Astrocyte of the cerebellum (primary cell): ENCODE data around the gene ABCC1.

ENCODE experiments used
- DNase-seq: peaks from one replicate; pipeline ENCODE4 v3.0.0-alpha.2; 2011; ENCODE audit warnings: low read depth
- H3K4me3 ChIP-seq: 2 replicates; pipeline ENCODE4 v1.5.1; 2011; ENCODE audit warnings: mild to moderate bottlenecking, low read depth, low read length, moderate library complexity
- in situ Hi-C: cut with HindIII; loops from 2 replicates; pipeline ENCODE4 v1.10.0; 2017; ENCODE audit warnings: low sequenced_read_pairs
- TF ChIP-seq, protein P1 (sequence below): IDR thresholded peaks from 2 replicates; pipeline ENCODE4 v1.5.1; 2012; ENCODE audit warnings: low read length, low read depth, moderate library complexity, mild to moderate bottlenecking; ENCODE audit errors: missing control alignments

ABCC1 gene

DNA sequence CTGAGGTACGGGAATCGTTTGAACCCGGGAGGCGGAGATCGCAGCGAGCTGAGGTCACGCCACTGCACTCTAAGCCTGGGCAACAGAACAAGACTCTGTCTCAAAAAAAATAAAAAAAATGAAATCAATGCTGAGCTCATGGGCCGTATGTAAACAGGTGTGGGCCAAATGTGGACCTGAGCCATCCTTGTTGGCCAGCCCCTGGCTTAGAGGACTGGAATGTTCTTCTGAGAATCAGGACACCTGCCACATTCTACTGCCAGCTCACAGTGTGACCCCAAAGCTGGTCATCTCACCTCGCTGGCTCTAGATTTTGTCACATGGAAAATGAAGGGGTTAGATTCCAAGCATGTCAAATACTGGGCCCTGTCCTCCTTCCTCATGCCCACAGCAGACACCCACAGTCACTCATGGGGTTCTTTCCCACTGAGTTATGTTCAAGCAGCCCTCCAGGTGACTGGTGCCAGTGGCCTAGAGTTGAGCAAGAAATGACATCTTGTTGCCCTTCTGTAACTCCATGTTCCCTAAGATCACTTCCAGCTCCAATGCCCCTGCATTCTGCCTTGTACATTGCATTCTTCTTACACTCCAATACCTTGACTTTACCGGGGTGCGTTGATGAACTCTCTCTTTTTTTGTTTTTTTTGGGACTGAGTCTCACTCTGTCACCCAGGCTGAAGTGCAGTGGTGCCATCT lies 110.6 kb downstream of the ABCC1 start:
- H3K4me3 ChIP-seq: no peak overlapping the region
- TF ChIP-seq, protein P1, sequence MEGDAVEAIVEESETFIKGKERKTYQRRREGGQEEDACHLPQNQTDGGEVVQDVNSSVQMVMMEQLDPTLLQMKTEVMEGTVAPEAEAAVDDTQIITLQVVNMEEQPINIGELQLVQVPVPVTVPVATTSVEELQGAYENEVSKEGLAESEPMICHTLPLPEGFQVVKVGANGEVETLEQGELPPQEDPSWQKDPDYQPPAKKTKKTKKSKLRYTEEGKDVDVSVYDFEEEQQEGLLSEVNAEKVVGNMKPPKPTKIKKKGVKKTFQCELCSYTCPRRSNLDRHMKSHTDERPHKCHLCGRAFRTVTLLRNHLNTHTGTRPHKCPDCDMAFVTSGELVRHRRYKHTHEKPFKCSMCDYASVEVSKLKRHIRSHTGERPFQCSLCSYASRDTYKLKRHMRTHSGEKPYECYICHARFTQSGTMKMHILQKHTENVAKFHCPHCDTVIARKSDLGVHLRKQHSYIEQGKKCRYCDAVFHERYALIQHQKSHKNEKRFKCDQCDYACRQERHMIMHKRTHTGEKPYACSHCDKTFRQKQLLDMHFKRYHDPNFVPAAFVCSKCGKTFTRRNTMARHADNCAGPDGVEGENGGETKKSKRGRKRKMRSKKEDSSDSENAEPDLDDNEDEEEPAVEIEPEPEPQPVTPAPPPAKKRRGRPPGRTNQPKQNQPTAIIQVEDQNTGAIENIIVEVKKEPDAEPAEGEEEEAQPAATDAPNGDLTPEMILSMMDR: no peak
- no peak for DNase-seq
- in situ Hi-C loops: no loop called here

DNA sequence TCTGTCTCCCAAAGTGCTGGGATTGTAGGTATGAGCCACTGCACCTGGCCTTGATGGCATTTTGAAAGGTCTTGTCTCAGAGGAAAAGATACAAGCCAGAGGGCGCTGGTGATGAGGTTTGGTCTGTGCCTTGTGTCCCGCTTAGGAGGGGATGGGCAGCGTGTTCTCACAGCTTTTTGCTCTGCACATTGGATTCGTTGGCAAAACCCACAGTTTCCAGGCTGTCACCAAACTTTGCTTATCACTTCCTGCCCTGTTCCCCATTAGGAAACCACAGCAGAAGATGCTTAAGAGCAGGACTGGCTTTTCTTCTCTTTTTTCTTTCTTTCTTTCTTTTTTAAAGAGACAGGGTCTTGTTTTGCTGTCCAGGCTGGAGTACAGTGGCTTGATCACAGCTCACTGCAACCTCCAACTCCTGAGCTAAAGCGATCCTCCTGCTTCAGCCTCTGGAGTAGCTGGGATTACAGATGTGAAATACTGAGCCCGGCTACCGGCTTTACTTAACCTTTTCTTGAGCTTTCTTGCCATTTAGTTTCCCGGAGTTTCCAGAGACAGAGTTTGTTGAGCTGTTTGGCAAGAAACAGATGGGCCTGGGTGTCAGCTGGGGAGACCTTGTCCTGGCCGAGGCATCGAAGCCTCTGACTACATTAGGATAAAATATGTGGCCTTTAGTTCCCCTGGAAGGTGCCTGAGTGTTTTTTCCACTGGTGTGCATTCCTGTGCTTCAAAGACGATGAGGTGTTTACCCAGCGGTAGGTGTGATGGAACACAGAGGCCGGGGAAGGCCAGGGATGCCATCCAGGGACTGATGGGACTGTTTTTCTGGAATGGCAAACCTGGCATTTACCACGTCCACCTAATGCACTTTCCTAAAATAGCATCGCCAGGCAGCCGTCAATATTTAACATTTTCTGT lies 112.9 kb downstream of the ABCC1 start:
- in situ Hi-C loops: no loop called here
- TF ChIP-seq, protein P1: no peak
- no peak for DNase-seq
- no peak overlapping the region for H3K4me3 ChIP-seq

DNA sequence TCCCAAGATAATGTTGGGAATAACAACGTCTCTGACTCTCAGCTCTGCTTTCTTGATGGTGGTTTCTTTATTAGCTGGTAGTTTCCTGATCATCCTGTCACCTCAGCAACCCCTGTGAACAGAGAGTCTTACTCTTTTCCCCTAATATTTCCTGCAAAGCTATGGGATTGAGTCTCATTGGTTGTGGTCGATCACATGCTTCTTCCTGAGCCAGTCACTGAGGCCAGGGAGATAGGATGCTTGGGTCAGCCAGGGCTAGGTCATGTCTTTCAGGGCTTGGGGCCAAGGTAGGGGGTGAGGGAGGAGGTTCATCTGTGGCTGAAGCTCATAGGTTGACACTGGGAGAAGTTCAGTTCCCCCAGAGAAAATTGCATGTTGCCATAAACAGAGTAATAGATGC lies 114.3 kb downstream of the ABCC1 start:
- H3K4me3 ChIP-seq: no peak overlapping the region
- TF ChIP-seq, protein P1: no peak
- in situ Hi-C loops: no loop called here
- DNase-seq: no peak

DNA sequence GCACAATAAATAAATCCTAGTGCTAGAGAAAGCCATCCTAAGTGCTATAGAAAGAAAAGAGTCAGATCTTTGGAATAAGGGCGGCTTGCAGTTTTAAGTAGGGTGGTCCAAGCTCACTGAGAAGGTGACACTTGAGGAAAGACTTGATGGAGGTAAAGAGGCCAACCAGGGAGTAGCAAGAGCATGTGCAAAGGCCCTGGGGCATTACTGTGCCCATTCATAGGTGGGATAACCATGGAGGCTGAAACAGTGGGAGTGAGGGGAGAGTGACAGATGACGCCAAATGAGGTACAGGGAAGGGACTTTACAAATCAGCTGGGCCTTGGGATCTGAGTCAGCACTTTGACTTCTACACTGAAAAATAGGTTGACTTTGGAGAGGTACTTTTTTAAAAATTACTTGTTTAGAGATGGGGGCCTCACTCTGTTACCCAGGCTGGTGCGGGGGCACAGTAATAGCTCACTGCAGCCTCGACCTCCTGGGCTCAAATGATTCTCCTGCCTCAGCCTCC lies 115.5 kb downstream of the ABCC1 start:
- in situ Hi-C loops: no loop called here

DNA sequence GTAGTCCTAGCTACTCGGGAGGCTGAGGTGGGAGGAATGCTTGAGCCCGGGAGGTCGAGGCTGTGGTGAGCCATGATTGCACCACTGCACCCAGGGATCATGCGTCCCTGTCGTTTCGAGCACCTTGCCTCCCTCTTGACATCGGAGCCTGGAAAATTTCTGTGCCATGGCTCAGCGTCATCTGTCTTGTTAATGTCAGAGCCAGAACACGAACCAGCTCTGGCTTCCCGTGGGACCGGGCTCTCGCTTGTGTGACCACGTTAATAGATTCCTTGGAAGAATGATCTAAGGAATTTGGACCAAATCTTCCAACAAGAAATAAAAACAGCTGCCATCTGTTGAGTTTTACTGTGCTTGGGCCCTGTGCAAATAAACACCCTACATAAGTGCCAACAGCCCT lies 117.7 kb downstream of the ABCC1 start:
- H3K4me3 ChIP-seq: no peak overlapping the region
- in situ Hi-C loops: no loop called here
- TF ChIP-seq, protein P1: no peak
- no peak for DNase-seq

More for the DNA sequence above, 115.5 kb downstream of the ABCC1 start:
- TF ChIP-seq, protein P1: no peak
- no peak for DNase-seq
- no peak overlapping the region for H3K4me3 ChIP-seq

DNA sequence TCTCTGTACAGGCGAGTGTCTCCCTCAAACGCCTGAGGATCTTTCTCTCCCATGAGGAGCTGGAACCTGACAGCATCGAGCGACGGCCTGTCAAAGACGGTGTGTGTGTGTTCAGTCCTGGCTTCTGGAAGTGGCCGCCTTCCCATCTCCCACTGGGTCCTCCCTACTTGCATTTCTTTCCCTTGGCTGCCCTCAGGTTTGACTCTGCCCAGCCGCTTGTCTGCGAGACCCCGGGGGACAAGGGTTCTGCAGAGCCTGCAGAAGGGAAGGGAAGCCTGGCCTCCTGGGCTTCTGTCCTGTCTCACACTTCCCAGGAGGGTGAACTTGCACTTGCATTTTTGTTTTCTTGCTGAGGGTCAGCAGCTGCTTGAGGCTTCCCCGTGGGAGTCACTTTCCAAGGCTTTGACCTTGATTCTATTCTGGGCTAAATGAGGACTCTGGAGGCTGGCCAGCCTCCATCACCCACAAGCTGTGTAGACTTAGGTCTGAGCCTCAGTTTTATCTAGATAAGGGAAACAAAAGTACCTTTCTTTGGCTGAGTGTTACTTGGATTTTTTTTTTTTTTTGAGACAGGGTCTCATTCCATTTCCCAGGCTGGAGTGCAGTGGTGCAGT lies 122.3 kb downstream of the ABCC1 start:
- in situ Hi-C loops: no loop called here
- DNase-seq: no peak
- TF ChIP-seq, protein P1: no peak
- H3K4me3 ChIP-seq: no peak overlapping the region
